Measurements from ENCODE around the gene DYNC2I2. TPM values are rescaled to one million over a fixed set of nuclear protein-coding genes. Genes with fewer than 3 reads are reported as not detected.
A peak's percentile ranks its signal among the peaks of the same experiment; 100 is the strongest.

Gene DYNC2I2
- total RNA-seq, 1 donor from 2014 or later = 36.1 TPM

- no peak for DNase-seq (ENCODE audit: low spot score)
Observed at GRCh38 chr9:128636024-128636390, 20.6 kb downstream of the DYNC2I2 start.

DNA sequence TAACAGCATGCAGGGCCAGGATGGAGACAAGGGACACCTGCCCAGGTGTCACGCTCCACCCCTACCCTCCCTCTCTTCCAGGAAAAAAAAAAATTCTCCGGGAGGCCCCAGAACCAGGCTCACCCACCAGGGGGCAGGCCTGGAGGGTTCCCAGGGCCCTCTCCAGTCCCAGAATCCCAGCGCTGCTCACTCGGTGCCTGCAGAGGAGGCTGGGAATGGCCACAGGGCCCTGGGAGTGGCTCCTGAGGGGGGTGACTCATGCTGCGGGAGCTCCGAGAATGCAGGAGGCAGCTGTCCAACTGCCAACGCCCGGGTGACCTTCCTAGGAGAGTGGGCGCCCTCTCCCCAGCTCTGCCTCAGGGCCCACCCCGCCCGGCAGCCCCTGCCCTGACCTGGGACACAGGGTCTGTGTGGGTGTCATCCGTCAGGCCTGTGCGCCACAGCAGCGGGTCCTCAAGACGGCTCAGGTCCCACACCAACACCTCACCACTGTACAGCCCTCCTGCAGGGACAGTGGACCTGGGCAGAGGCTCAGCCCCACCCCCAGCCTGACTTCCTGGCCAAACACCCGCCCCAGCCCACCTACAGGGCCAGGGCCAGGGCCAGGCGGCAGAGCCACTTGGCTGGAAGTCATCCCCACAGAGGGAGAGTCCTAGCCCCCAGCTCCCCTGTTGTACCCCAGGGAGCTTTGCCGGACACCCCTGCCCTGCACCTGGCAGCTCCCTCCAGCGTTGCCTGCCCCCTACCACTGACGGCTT, 21.2 kb downstream of the DYNC2I2 start:
- DNase-seq (ENCODE audit: low spot score) = peak; percentile 91

GRCh38 chr9:128634651-128635262, 21.9 kb downstream of the DYNC2I2 start:
- DNase-seq (ENCODE audit: low spot score) = no peak

GRCh38 chr9:128634111-128634510, 22.5 kb downstream of the DYNC2I2 start:
- no peak for DNase-seq (ENCODE audit: low spot score)

DNA sequence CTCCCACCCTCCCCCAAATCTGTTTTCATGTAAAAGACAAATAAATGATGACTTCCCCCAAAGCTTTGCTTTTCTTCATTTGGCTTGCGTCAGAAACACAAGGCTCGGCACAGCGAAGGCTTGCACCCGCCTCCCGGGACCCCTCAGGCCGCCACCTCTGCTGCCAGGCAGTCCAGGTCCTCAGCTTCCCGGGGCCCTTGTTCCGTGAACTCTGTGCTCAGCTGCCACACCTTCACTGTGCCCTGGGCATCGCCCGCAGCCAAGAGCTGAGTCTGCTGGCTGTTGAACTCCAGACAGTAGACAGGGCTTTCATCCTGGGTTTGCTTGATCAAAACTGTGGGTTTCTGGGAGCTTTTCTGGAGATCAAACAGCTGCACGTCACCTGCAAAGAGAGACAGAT, 23.0 kb downstream of the DYNC2I2 start:
- DNase-seq (ENCODE audit: low spot score) = no peak

DNA sequence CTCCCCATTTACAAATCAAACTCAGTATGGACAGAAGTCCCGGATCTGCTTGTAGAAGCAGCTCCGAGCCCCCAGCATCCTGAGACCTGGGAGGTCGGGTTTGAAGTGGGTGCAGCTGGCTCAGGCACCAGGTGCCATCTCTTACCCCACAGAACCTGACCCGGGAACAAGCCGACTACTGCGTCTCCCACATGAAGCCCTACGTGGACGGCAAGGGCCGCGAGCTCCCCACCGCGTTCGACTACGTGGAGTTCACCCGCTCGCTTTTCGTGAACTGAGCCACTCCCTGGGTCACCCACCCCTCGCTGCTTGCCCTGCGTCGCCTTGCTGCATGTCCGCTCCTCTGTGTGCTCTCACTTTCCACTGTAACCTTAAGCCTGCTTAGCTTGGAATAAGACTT, 23.6 kb downstream of the DYNC2I2 start:
- DNase-seq (ENCODE audit: low spot score) = no peak

DNA sequence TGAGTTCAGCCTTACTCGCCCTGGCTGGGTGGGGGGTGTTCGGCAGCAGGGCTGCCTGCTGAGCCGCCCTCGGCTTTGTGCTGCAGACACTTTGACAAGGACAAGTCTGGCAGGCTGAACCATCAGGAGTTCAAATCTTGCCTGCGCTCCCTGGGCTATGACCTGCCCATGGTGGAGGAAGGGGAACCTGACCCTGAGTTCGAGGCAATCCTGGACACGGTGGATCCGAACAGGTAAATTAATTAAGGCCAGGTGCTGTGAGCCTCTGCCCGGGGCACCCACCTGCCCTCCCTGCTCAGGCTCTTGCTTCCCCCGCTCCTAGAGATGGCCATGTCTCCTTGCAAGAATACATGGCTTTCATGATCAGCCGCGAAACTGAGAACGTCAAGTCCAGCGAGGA, 24.2 kb downstream of the DYNC2I2 start:
- DNase-seq (ENCODE audit: low spot score) = no peak

DNA sequence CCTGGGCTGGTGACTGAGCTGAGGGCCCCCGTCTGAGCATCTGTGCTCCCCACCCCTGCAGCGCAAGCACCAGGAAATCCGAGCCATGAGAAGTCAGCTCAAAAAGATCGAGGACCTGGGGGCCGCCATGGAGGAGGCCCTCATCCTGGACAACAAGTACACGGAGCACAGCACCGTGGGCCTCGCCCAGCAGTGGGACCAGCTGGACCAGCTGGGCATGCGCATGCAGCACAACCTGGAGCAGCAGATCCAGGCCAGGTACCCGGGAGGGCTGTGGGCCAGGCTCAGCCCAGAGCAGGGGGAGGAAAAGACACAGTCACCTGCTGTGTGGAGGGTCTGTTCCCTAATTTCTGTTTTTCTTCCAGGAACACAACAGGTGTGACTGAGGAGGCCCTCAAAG, 24.6 kb downstream of the DYNC2I2 start:
- no peak for DNase-seq (ENCODE audit: low spot score)

- DNase-seq (ENCODE audit: low spot score) = no peak
Observed at GRCh38 chr9:128631636-128632035, 25.0 kb downstream of the DYNC2I2 start.

- no peak for DNase-seq (ENCODE audit: low spot score)
Observed at GRCh38 chr9:128629852-128630545, 26.6 kb downstream of the DYNC2I2 start.

- DNase-seq (ENCODE audit: low spot score) = no peak
Observed at GRCh38 chr9:128629136-128629535, 27.5 kb downstream of the DYNC2I2 start.

GRCh38 chr9:128628471-128629048, 28.1 kb downstream of the DYNC2I2 start:
- DNase-seq (ENCODE audit: low spot score) = peak; percentile 61

GRCh38 chr9:128627906-128628305, 28.7 kb downstream of the DYNC2I2 start:
- no peak for DNase-seq (ENCODE audit: low spot score)

- no peak for DNase-seq (ENCODE audit: low spot score)
Observed at GRCh38 chr9:128627127-128627715, 29.4 kb downstream of the DYNC2I2 start.

DNA sequence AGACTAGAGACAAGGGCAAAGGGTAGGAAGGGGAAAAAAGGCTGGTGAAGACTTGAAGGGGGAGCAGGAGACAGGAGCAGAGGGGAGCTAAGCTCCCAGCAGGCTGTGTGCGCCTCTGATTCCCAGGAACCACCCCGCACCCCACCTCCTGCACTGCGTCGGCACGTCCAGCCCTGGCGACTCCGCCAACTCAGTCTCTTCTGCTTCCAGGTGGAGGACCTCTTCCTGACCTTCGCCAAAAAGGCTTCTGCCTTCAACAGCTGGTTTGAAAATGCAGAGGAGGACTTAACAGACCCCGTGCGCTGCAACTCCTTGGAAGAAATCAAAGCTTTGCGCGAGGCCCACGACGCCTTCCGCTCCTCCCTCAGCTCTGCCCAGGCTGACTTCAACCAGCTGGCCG, 30.5 kb downstream of the DYNC2I2 start:
- no peak for DNase-seq (ENCODE audit: low spot score)

DNA sequence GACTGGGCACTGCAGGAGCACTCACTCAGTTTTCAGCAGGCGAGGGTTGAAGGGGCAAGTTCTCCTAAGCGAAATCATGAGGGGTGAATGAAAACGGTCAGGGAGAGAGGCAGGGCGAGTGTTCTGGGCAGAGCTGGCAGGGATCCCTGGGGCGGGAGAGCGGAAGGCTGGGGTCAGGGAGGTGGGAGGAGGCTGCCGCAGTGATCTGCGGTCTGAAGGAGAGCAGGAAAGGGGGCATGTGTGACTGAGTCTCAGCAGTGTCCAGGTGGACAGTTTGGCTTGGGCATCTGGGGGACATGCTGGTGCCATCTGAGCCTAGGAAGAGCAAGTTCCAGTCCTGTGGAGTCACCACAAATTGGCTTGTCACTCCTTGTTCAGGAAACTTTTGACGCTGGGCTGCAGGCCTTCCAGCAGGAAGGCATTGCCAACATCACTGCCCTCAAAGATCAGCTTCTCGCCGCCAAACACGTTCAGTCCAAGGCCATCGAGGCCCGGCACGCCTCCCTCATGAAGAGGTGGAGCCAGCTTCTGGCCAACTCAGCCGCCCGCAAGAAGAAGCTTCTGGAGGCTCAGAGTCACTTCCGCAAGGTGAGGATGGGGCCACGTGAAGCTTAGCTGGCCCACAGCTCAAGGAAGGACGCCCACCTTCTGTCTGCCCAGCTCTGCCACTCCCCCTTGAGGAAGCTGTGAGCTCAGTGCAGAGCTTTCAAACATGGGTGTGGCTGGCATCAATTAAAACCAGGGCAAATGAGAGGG, 31.1 kb downstream of the DYNC2I2 start:
- DNase-seq (ENCODE audit: low spot score) = no peak

DNA sequence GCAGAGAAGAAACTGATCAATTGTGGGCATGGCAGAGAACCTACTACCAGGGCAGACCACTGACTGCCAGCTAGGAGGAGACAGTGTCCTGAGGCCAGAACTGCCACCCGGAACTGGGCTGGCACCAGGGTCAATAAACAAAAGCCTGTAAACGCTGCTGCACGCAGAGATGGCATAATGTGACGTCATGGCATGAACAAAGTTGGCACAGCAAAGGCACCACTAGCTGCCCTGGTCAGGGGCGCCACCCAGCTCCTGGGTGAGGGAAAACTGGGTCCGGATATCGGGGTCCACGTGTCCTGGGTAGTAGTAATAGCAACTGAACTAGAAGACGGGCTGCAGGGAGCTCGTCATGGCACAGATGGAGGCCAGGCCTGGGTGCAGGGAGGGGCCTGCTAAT, 32.1 kb downstream of the DYNC2I2 start:
- no peak for DNase-seq (ENCODE audit: low spot score)

DNA sequence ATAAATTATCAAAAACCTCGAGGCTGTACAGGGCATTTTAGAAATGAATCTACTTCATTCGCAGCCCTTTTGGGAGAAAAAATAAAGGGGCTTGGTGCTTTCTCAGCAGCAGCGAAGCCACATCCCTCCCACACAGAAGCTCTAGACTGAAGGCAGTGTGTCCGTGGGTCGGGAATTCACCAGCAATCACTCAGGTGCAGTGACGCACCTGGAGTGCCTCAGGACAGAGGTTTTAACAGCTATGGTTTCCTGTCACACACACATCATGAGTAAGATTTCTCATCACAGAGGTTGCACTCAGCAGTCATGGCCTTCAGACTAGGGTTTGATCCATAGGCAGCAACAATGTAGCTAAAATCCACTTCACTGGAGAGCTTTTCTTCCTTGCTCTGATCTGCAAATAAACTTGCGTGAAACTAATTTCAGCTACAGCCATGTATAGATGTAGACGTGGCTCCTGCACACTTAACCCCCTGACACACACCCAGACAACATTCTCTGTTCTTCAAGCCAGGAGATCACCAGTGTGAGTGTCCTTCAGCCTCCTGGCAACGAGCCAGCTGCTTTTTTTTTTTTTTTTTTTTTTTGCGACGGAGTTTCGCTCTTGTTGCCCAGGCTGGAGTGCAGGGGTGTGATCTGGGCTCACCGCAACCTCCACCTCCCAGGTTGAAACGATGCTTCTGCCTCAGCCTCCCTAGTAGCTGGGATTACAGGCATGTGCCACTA, 34.8 kb downstream of the DYNC2I2 start:
- DNase-seq (ENCODE audit: low spot score) = no peak

- DNase-seq (ENCODE audit: low spot score) = no peak
Observed at GRCh38 chr9:128619779-128620178, 36.9 kb downstream of the DYNC2I2 start.

- DNase-seq (ENCODE audit: low spot score) = no peak
Observed at GRCh38 chr9:128619127-128619526, 37.5 kb downstream of the DYNC2I2 start.

GRCh38 chr9:128617943-128618342, 38.7 kb downstream of the DYNC2I2 start:
- no peak for DNase-seq (ENCODE audit: low spot score)
